Large intestine (tissue), 3 donors: Measurements from ENCODE around the gene HIVEP3. TPM values are rescaled to one million over a fixed set of nuclear protein-coding genes. Genes with fewer than 3 reads are reported as not detected.
A peak's percentile ranks its signal among the peaks of the same experiment; 100 is the strongest.

Experiments used
- DNase-seq, 2 donors: peaks; one replicate each; pipeline versions ENCODE4 v3.0.0 to v3.0.0-alpha.2; 2013
- H3K27ac ChIP-seq: one replicate; pipeline ENCODE4 v1.5.1; 2013; ENCODE audit warnings: low read length
- H3K27me3 ChIP-seq: 2 replicates; pipeline ENCODE4 v1.6.1; 2013; ENCODE audit warnings: low read length; ENCODE audit not compliant: control insufficient read depth, insufficient read depth
- H3K36me3 ChIP-seq: 2 replicates; pipeline ENCODE4 v1.6.1; 2013; ENCODE audit warnings: low read length; ENCODE audit not compliant: control insufficient read depth, insufficient read depth
- H3K4me1 ChIP-seq: one replicate; pipeline ENCODE4 v1.6.1; 2013; ENCODE audit warnings: low read length; ENCODE audit not compliant: control insufficient read depth, insufficient read depth
- H3K4me3 ChIP-seq: one replicate; pipeline ENCODE4 v1.5.1; 2013; ENCODE audit warnings: low read length
- H3K9me3 ChIP-seq: one replicate; pipeline ENCODE4 v1.6.1; 2013; ENCODE audit warnings: mild to moderate bottlenecking, low read depth, low read length, moderate library complexity; ENCODE audit not compliant: control insufficient read depth
- WGBS: methylation state at CpG from one replicate; pipeline ENCODE4 v1.1.5; 2013; ENCODE audit warnings: low lambda C conversion rate; ENCODE audit not compliant: insufficient coverage; 5-methylcytosine and 5-hydroxymethylcytosine counted together
- polyA plus RNA-seq: library from polyadenylated mRNA; unstranded; fragments of 120-200 nt; gene quantifications from one replicate; pipeline ENCODE4 v1.2.1, GENCODE V29; 2013

Gene HIVEP3
- polyA plus RNA-seq, 1 donor = 2.6 TPM

DNA sequence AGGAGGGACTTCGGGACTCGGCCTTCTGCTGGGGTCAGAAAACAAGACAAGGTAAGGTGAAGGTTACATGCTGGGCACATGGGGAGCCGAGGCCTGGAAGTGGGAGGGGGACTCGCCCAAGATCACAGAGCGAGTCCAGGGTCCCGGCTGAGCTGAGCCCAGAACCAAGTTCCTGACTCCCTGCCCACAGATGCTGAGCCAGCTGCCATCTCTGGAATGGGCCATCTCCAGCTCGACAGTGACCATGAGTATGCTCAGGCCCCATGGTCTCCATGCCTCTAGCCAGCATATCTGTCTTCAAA lies 407.5 kb downstream of the HIVEP3 start:
- H3K4me3 ChIP-seq = no peak overlapping the region
- no peaks in the 10 kb centered on the region for H3K36me3 ChIP-seq
- H3K4me1 ChIP-seq = peaks cover 24% of the 10 kb centered on the region
- no CpG with 5 or more reads among the region's 7 CpGs for WGBS
- no peaks in the 10 kb centered on the region for H3K9me3 ChIP-seq
- no peak overlapping the region for H3K27ac ChIP-seq
- DNase-seq = no peak
- H3K27me3 ChIP-seq = no peaks in the 10 kb centered on the region

DNA sequence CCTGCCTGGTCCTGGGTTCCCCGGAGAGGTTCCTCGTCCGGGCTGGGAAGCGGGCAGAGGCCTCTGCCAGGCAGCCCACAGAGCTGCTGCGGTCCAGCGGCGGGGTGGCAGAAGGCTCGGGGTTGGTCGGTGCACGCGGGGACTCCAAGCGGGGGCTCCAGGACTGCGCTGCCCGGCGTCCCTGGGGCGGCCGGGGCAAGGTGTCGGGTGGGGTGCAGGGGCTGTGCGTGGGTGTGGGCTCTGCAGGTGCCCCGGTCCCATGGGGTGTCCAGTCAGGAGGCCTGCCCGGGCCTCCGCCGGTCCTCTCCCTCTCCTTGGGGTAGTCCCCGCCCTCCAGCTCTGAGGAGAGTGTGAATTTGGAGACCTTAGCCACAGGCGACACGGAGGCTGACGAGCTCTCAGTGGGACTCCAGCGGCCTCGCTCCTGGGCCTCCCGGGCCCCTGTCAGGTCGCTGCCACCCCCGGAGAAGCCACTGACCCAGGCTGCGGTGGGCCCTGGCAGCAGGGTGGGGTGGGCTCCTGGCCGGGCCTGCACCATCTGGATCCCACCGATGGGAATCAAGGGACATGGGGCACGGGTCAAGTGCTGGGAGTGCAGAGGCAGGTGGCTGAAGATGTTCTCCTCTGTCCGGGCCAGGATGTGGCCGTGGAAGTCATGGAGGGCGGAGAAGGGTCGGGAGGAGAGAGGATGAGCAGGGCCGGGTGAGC lies 408.0 kb downstream of the HIVEP3 start:
- H3K4me1 ChIP-seq = peaks cover 20% of the 10 kb centered on the region
- no CpG with 5 or more reads among the region's 41 CpGs for WGBS
- H3K4me3 ChIP-seq = no peak overlapping the region
- H3K27me3 ChIP-seq = no peaks in the 10 kb centered on the region
- no peaks in the 10 kb centered on the region for H3K9me3 ChIP-seq
- H3K27ac ChIP-seq = no peak overlapping the region
- H3K36me3 ChIP-seq = no peaks in the 10 kb centered on the region
- no peak for DNase-seq

DNA sequence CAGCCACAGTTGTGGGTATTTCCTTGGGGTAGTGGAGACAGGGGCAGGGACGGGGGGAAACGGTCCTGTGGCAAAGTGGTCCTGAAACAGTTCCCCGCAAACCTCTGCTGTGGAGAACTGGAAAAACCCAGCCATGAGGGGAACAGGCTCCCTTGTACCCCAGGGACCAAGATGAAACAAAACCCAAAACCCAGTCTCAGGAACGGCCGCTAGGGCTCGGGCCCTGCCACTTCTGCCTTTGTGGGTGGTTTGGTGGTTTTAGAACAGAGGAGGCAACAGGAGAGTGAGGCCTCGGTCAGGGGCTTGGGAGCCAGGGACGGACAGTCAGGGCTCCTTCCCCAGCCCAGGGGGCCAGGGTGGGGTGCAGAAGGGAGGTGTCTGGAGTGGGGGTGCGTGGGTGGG lies 409.5 kb downstream of the HIVEP3 start:
- Histone ChIP-seq H3K36me3 (no peaks in the 10 kb centered on the region), H3K27ac (no peak overlapping the region), H3K4me3 (no peak overlapping the region), H3K27me3 (no peaks in the 10 kb centered on the region), H3K9me3 (no peaks in the 10 kb centered on the region), H3K4me1 (peaks cover 7% of the 10 kb centered on the region)
- no peak for DNase-seq
- no CpG with 5 or more reads among the region's 9 CpGs for WGBS

DNA sequence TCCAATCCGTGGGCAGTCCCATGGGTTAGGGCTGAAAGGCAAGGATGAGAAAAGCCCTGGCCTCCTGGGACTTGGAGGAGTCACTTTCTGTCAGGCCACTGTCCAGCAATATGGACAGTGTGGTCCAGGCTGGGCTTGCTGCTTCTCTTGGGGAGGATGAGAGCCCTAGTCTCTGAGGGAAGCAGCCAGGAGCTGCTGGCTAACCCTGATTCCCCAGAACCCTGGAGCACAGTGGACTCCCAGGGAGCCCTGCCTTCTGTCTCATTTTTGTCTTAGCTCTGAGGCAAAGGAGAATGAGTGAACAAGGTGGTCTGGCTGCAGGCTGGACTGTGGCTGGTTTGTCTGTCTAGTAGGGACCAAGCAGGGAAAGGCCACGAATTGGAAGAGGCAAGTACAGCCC lies 410.4 kb downstream of the HIVEP3 start:
- no peaks in the 10 kb centered on the region for H3K9me3 ChIP-seq
- DNase-seq = no peak
- no peaks in the 10 kb centered on the region for H3K27me3 ChIP-seq
- H3K27ac ChIP-seq = no peak overlapping the region
- H3K4me3 ChIP-seq = no peak overlapping the region
- no peaks in the 10 kb centered on the region for H3K4me1 ChIP-seq
- no peaks in the 10 kb centered on the region for H3K36me3 ChIP-seq
- no CpG with 5 or more reads among the region's 2 CpGs for WGBS

DNA sequence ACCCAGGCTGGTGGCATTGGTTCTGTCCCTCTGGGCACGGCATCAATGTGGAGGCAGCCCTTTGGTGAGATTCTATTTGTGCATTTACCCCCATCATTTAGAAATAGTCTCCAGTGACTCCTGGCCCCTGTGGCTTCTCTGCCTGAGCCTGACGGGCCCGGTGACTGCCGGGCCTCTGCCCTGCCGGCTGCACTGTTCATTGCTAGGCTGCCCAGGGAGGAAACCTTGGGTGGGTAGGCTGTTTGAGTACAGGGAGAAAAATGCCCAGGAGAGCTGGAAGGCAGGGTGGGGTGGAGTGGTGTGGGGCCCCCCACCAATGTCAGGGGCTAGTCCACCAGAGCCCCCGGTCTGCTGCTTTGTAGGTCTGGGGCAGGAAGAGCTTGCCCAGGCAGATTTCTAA lies 410.9 kb downstream of the HIVEP3 start:
- WGBS = no CpG with 5 or more reads among the region's 6 CpGs
- no peak overlapping the region for H3K27ac ChIP-seq
- H3K9me3 ChIP-seq = no peaks in the 10 kb centered on the region
- H3K27me3 ChIP-seq = no peaks in the 10 kb centered on the region
- no peaks in the 10 kb centered on the region for H3K36me3 ChIP-seq
- no peak overlapping the region for H3K4me3 ChIP-seq
- no peak for DNase-seq
- no peaks in the 10 kb centered on the region for H3K4me1 ChIP-seq

DNA sequence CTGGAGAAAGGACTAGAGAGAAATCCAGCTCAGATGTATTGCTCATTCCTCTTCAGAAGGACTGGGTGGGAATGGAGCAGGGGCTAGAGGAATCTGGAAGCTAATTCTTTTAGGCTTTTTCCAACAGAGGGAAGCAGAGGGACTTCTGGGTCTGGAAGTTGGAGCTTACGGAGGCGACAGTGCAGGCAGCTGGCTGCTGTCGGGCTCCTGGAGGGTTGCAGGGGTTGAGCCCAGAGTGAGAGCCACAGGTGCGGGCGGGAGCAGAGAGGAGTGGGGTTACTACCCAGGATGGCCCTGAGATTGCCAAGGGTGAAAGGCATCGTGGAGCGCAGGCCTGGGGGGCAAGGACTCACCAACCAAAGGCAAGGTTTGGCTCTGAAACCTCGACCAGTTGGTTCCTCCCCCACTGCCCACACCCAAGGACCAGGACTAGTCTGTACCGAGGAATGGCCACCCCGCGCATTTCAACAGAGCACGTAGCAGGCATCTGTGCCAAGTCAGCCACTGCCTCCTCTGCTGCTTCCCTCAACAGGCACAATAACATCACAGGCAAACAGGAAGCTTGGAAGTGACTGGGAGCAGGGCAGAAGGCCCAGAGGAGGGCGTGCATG lies 411.5 kb downstream of the HIVEP3 start:
- no peaks in the 10 kb centered on the region for H3K4me1 ChIP-seq
- WGBS = no CpG with 5 or more reads among the region's 13 CpGs
- no peak for DNase-seq
- no peaks in the 10 kb centered on the region for H3K27me3 ChIP-seq
- no peaks in the 10 kb centered on the region for H3K9me3 ChIP-seq
- H3K27ac ChIP-seq = no peak overlapping the region
- H3K36me3 ChIP-seq = no peaks in the 10 kb centered on the region
- H3K4me3 ChIP-seq = no peak overlapping the region

DNA sequence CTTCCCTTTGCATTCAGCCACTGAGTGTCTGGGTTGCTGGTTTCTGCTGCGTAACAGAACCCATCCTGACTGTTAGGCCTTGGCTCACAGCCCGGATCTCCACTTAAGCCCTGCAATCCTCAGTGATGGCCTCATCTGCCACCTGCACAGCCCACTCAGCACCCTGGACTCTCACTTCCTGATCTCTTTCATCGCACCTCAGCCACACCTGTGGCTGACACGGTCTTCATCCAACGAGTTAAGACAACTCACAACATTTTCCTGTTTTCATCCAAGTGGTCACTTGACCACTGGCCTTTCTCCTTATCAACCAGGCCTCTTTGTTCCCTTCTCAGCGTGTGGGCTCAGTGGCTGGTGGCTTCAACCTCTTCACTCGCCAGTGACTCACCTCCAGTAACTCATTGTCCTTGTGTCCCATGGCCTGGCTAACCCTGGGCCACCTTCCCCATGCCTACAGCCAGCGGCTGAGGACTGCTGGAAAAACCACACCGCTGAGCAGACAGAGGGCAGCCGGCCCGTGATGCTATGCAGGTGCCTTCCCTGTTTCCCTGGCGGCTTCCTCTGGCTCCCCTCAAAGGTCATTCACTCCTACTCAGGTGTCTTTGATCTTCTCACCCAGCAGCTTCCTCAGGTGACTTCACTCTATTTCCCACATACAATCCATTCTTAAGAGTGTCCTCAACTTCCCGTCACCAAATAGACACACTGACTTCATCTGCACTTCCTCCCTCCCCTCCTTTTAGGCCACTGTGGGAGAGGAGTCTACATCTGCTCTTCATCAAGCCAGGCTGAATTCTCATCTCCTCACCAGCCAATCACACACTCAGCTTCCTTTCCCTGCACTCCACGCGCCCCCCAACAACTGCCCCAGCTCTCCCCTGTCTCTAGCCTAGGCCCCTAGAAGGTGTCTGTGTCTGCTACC lies 414.3 kb downstream of the HIVEP3 start:
- DNase-seq = peak in 1 of 2 donors; percentile 43
- Histone ChIP-seq H3K4me1 (no peaks in the 10 kb centered on the region), H3K27ac (no peak overlapping the region), H3K27me3 (no peaks in the 10 kb centered on the region), H3K36me3 (no peaks in the 10 kb centered on the region), H3K4me3 (no peak overlapping the region), H3K9me3 (no peaks in the 10 kb centered on the region)
- no CpG with 5 or more reads among the region's 15 CpGs for WGBS

DNA sequence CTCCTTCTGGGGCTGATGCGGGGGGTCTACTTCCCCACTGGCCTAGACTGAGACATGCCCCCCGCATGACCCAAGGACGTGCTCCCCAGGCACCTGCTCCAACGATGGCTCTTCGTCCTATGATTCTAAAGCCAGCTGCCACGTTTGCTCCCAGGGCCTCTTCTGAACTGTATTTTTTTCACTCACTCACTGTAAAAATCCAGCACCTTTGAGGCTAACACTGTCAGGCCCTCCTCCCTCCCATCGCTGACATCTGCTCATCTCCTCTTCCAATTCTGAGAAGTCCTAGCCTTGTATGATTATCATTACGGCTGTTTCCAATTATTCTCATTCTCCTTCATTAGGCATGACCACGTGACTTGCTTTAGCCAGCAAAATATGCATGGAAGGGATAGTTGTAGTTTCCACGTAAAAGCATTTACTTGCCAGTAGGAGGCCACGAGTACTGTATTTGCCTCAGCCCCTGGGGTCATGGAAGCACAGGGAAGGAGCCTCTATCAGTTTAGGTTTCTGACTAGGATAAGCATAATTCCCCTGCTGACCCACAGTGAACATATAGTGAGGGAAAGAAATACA lies 415.1 kb downstream of the HIVEP3 start:
- DNase-seq = no peak
- H3K27ac ChIP-seq = no peak overlapping the region
- no peaks in the 10 kb centered on the region for H3K9me3 ChIP-seq
- no peaks in the 10 kb centered on the region for H3K36me3 ChIP-seq
- no peaks in the 10 kb centered on the region for H3K27me3 ChIP-seq
- H3K4me3 ChIP-seq = no peak overlapping the region
- H3K4me1 ChIP-seq = no peaks in the 10 kb centered on the region
- WGBS = 100% methylated on average over 1 of the region's 11 CpGs

DNA sequence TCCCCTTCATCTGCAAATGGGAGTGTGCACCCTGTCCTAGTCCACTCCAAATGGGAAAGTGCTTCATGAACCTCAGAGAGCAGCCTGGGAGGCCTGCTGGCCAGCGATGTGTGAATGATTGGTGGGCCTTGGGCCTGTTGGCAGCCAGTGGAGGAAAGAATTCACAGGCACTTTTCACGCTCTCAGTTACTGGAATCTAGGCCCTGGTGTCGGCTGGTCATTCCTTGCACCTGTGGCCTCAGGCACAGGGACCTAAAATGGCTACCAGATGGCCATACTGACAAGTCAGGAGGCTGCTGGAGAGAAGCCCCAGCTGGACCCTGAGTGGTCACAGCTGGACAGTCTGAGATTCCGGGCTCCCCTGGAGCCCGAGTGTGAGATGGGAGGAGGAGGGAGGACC lies 415.8 kb downstream of the HIVEP3 start:
- Histone ChIP-seq H3K27ac (no peak overlapping the region), H3K36me3 (no peaks in the 10 kb centered on the region), H3K4me3 (no peak overlapping the region), H3K27me3 (no peaks in the 10 kb centered on the region), H3K4me1 (no peaks in the 10 kb centered on the region), H3K9me3 (no peaks in the 10 kb centered on the region)
- WGBS = no CpG with 5 or more reads among the region's 5 CpGs
- DNase-seq = no peak

DNA sequence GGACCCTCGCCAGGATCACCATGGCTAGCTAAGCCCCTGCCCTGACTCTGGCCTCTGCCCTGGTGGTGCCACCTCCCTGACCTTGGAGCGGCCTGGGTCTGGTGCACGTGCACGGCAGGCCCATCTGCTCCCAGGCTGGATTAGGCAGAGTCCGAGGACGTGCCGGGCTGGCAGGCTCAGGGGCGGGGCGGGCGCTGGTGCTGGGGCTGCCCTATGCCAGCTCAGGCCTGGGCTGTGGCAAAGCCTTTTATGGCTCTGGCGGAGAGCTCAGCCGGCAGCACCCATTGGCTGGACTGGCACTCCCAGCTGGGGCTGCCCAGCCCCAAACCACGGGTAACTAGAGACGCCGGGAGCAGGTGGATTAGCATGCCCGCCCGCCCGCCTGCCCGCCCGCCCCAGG lies 417.1 kb downstream of the HIVEP3 start:
- no CpG with 5 or more reads among the region's 20 CpGs for WGBS
- no peak for DNase-seq
- peaks cover 1% of the 10 kb centered on the region for H3K9me3 ChIP-seq

More for the DNA sequence above, 417.1 kb downstream of the HIVEP3 start:
- Histone ChIP-seq H3K4me1 (peaks cover 5% of the 10 kb centered on the region), H3K4me3 (no peak overlapping the region), H3K27ac (no peak overlapping the region), H3K27me3 (peaks cover under 1% of the 10 kb centered on the region), H3K36me3 (no peaks in the 10 kb centered on the region)
